ENCODE measurements around the gene CREBZF.
"Not testable (repeated sequence)": the region's sequence is repeated elsewhere in the genome, so short reads cannot be mapped to it uniquely, and the experiment has no call there.

The CREBZF gene

GRCh38 chr11:85626496-85626895, 38.4 kb downstream of the CREBZF start:
- no peak for DNase-seq (ENCODE audit: low read depth)

- no peak for DNase-seq (ENCODE audit: low read depth)
These were observed 44.7 kb downstream of the CREBZF start for GRCh38 chr11:85620256-85620655.

- no peak for DNase-seq (ENCODE audit: low read depth)
These were observed 45.4 kb downstream of the CREBZF start for GRCh38 chr11:85619499-85619898.

- not testable (repeated sequence) for DNase-seq (ENCODE audit: low read depth)
These were observed 53.3 kb downstream of the CREBZF start for GRCh38 chr11:85611643-85612042.
